Endothelial cell of umbilical vein (primary cell): ENCODE measurements around the gene EXOSC2. TPM values are rescaled to one million over a fixed set of nuclear protein-coding genes. Genes with fewer than 3 reads are reported as not detected.

Source experiments
- BruUV-seq: library from RNA; stranded (reverse); fragments of 400-500 nt; replicated peaks from 2 replicates; lab custom pipeline; 2021; lab: Mats Ljungman, UMichigan
- CTCF ChIA-PET: fragments of 300-600, 350-600 bp; sonication (Branson Sonifier 250); formaldehyde crosslinking; loops from one replicate; lab custom pipeline; 2021; ENCODE audit warnings: antibody characterized with exemption, inconsistent platforms; lab: Charles Lee
- POLR2A ChIA-PET: fragments of 300-600, 350-600 bp; sonication (Branson Sonifier 250); formaldehyde crosslinking; loops from one replicate; lab custom pipeline; 2021; ENCODE audit warnings: antibody characterized with exemption, inconsistent platforms; lab: Charles Lee
- DNase-seq: peaks from one replicate; pipeline ENCODE4 v3.0.0-alpha.2; 2011; ENCODE audit warnings: low read depth, low spot score
- FAIRE-seq: peaks from 2 replicates; lab custom pipeline; 2011; peaks lifted over from hg19 to GRCh38; lab: Jason Lieb, UNC
- H2AFZ ChIP-seq: 2 replicates; pipeline ENCODE4 v1.6.0; 2012; ENCODE audit warnings: low read depth, low read length, control low read depth, inconsistent platforms
- H3K27ac ChIP-seq: 2 replicates; pipeline ENCODE4 v1.5.1; 2011; ENCODE audit warnings: low read depth, mild to moderate bottlenecking, control low read depth, low read length, moderate library complexity; ENCODE audit not compliant: insufficient read depth
- H3K27me3 ChIP-seq, 2 experiments: 2 replicates each; pipeline versions ENCODE4 v1.6.0 to v1.6.1; 2011; ENCODE audit warnings: low read length in 2 of 2, mixed read lengths in 1 of 2; ENCODE audit not compliant: control insufficient read depth in 2 of 2, insufficient read depth in 2 of 2
- H3K36me3 ChIP-seq, 2 experiments: 2 replicates in 1 of 2; 3 replicates in 1 of 2; pipeline ENCODE4 v1.5.1; 2011; ENCODE audit warnings: low read length in 2 of 2, mild to moderate bottlenecking in 1 of 2, moderate library complexity in 1 of 2; ENCODE audit not compliant: control insufficient read depth in 2 of 2, insufficient read depth in 2 of 2; ENCODE audit errors: extremely low read depth in 1 of 2
- H3K4me1 ChIP-seq: 3 replicates; pipeline ENCODE4 v1.5.1; 2011; ENCODE audit warnings: mild to moderate bottlenecking, low read length; ENCODE audit not compliant: control insufficient read depth, insufficient read depth; ENCODE audit errors: extremely low read depth
- H3K4me2 ChIP-seq: 2 replicates; pipeline ENCODE4 v1.6.1; 2011; ENCODE audit warnings: low read length, control low read depth, mixed read lengths; ENCODE audit not compliant: insufficient read depth
- H3K4me3 ChIP-seq, 3 experiments: fragments of 200-600 bp in 1 of 3; sonication (generic), shearing (Covaris generic) in 1 of 3; replicated peaks in 1 of 3; 2 replicates each; pipeline ENCODE4 v1.5.1; 2011 to 2016; ENCODE audit warnings: control low read depth in 3 of 3, low read length in 3 of 3, mild to moderate bottlenecking in 2 of 3, inconsistent platforms in 1 of 3, low read depth in 1 of 3, moderate library complexity in 1 of 3; ENCODE audit not compliant: insufficient read depth in 1 of 3
- H3K79me2 ChIP-seq: 2 replicates; pipeline ENCODE4 v1.6.0; 2012; ENCODE audit warnings: low read length, inconsistent platforms; ENCODE audit not compliant: control insufficient read depth, insufficient read depth
- H3K9ac ChIP-seq: replicated peaks from 2 replicates; pipeline ENCODE3; 2011; ENCODE audit warnings: low read length, control low read depth; ENCODE audit not compliant: insufficient read depth; ENCODE audit errors: extremely low read depth
- H3K9me1 ChIP-seq: replicated peaks from 3 replicates; pipeline ENCODE4 v1.6.0; 2011; ENCODE audit warnings: mild to moderate bottlenecking, low read length; ENCODE audit not compliant: control insufficient read depth, insufficient read depth; ENCODE audit errors: extremely low read depth
- H3K9me3 ChIP-seq: replicated peaks from 2 replicates; pipeline ENCODE4 v1.5.1; 2012; ENCODE audit warnings: low read length, inconsistent platforms; ENCODE audit not compliant: control insufficient read depth, insufficient read depth
- H4K20me1 ChIP-seq: replicated peaks from 2 replicates; pipeline ENCODE3; 2011; ENCODE audit warnings: mild to moderate bottlenecking, low read length; ENCODE audit not compliant: control insufficient read depth, insufficient read depth; ENCODE audit errors: extremely low read depth
- EZH2 ChIP-seq: IDR thresholded peaks from 2 replicates; pipeline ENCODE4 v1.6.1; 2012; ENCODE audit warnings: borderline replicate concordance, low read depth, mild to moderate bottlenecking, moderate library complexity, low read length, inconsistent platforms; ENCODE audit not compliant: severe bottlenecking
- POLR2A ChIP-seq: IDR thresholded peaks from 2 replicates; pipeline ENCODE4 v1.6.1; 2012; ENCODE audit warnings: low read depth, mild to moderate bottlenecking, control low read depth, low read length
- dilution Hi-C: fragments of 300-500 bp; cut with MboI; formaldehyde crosslinking; loops from one replicate; pipeline ENCODE4 v1.15.0; 2019; ENCODE audit warnings: low sequenced_read_pairs; ENCODE audit not compliant: extremely low pct_ligation_motif_present
- intact Hi-C: fragments of 100-400 bp; cut with micrococcal nuclease; formaldehyde crosslinking; loops from one replicate; pipeline ENCODE4 v1.10.0; 2022
- polyA plus RNA-seq, 4 experiments: library from polyadenylated mRNA; depleted of rRNA in 3 of 4; stranded (reverse) in 3 of 4; unstranded in 1 of 4; fragments of >200 nt; gene quantifications; 2 replicates each; pipeline versions ENCODE4 v1.2.1 to v1.2.3, GENCODE V29; 2011 to 2012; ENCODE audit warnings: missing spikeins in 1 of 4
- total RNA-seq: library from RNA; stranded (reverse); gene quantifications from 2 replicates; pipeline ENCODE4 v1.2.3, GENCODE V29; 2021
- TF ChIP-seq, protein P1 (sequence below), 2 donors: IDR thresholded peaks; 1 replicate in 1 of 2; 2 replicates in 1 of 2; pipeline ENCODE4 v1.5.1; 2011; ENCODE audit warnings: low read length in 2 of 2, mild to moderate bottlenecking in 2 of 2, moderate library complexity in 2 of 2, control low read depth in 1 of 2, inconsistent platforms in 1 of 2, low read depth in 1 of 2; ENCODE audit not compliant: insufficient read depth in 1 of 2; ENCODE audit errors: extremely low read depth in 1 of 2
- TF ChIP-seq, protein P2 (sequence below): IDR thresholded peaks from 2 replicates; pipeline ENCODE4 v1.6.1; 2011; ENCODE audit not compliant: insufficient read depth, insufficient read length

The EXOSC2 gene
- total and polyA plus RNA-seq, 2 donors (not counting 3 experiments of a cell fraction or from before 2014, with no cell fraction given): 25.5 to 44.4 TPM

GRCh38 chr9:130682421-130683121 lies 11.0 kb upstream of the EXOSC2 start:
- ChIA-PET POLR2A (no interaction called here), CTCF (interaction anchor here (0.6 to 3.3 kb wide), 17 partner anchors 9 to 397 kb away, joined by 3 to 163 read pairs (median 4); partner anchors contain the start of gene EXOSC2)
- Histone ChIP-seq H3K4me1 (peaks cover 11% of the 10 kb centered on the region), H3K79me2 (no peaks in the 10 kb centered on the region), H3K9me1 (no peaks in the 10 kb centered on the region), H3K4me3 (no peak overlapping the region), H3K9ac (no peak overlapping the region), H3K27ac (no peak overlapping the region), H4K20me1 (no peaks in the 10 kb centered on the region), H3K4me2 (peak overlapping the region; percentile 72), H2AFZ (peak overlapping the region; percentile 23), H3K36me3 (no peaks in the 10 kb centered on the region), H3K27me3 (peaks cover 0 to 3% of the 10 kb centered on the region in 2 experiments), H3K9me3 (no peaks in the 10 kb centered on the region)
- dilution Hi-C loops (loop anchor here (25.0 kb wide), 1 partner anchor 180 kb away; no protein-coding TSS in a partner anchor), intact Hi-C loops (loop anchor here (1.0 to 5.0 kb wide), 2 partner anchors 100 to 221 kb away; no protein-coding TSS in a partner anchor)
- peak; percentile 73 for DNase-seq
- FAIRE-seq: peak; percentile 95
- no TSS peak for BruUV-seq
- TF ChIP-seq POLR2A (no peak), EZH2 (no peak)
- TF ChIP-seq, protein P1, sequence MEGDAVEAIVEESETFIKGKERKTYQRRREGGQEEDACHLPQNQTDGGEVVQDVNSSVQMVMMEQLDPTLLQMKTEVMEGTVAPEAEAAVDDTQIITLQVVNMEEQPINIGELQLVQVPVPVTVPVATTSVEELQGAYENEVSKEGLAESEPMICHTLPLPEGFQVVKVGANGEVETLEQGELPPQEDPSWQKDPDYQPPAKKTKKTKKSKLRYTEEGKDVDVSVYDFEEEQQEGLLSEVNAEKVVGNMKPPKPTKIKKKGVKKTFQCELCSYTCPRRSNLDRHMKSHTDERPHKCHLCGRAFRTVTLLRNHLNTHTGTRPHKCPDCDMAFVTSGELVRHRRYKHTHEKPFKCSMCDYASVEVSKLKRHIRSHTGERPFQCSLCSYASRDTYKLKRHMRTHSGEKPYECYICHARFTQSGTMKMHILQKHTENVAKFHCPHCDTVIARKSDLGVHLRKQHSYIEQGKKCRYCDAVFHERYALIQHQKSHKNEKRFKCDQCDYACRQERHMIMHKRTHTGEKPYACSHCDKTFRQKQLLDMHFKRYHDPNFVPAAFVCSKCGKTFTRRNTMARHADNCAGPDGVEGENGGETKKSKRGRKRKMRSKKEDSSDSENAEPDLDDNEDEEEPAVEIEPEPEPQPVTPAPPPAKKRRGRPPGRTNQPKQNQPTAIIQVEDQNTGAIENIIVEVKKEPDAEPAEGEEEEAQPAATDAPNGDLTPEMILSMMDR (IDR thresholded peaks at IDR 0.05; ENCODE audit: extremely low read depth in 1 of 2, insufficient read depth in 1 of 2, low read depth in 1 of 2, low read length in 2 of 2): peak; percentile 73 to 77
- TF ChIP-seq, protein P2, sequence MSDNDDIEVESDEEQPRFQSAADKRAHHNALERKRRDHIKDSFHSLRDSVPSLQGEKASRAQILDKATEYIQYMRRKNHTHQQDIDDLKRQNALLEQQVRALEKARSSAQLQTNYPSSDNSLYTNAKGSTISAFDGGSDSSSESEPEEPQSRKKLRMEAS: no peak
